PC-3 (cell line): ENCODE measurements around the gene LRRC8C.
"Not testable (repeated sequence)": the region's sequence is repeated elsewhere in the genome, so short reads cannot be mapped to it uniquely, and the experiment has no call there.

Source experiments
- CTCF ChIP-seq: fragments of 300-600 bp; sonication (generic); conservative IDR thresholded peaks from 2 replicates; pipeline ENCODE4 v1.5.1; 2017; ENCODE audit warnings: antibody characterized with exemption, low read depth, mild to moderate bottlenecking, low read length
- EZH2 ChIP-seq: fragments of 300-600 bp; sonication (generic); IDR thresholded peaks from one replicate; pipeline ENCODE4 v1.6.1; 2017; ENCODE audit warnings: antibody characterized with exemption, mild to moderate bottlenecking, low read length; ENCODE audit not compliant: unreplicated experiment
- EZH2phosphoT487 ChIP-seq: fragments of 300-600 bp; sonication (generic); IDR thresholded peaks from 2 replicates; pipeline ENCODE4 v1.6.1; 2018; ENCODE audit warnings: mild to moderate bottlenecking, antibody characterized with exemption, low read length, borderline replicate concordance

DNA sequence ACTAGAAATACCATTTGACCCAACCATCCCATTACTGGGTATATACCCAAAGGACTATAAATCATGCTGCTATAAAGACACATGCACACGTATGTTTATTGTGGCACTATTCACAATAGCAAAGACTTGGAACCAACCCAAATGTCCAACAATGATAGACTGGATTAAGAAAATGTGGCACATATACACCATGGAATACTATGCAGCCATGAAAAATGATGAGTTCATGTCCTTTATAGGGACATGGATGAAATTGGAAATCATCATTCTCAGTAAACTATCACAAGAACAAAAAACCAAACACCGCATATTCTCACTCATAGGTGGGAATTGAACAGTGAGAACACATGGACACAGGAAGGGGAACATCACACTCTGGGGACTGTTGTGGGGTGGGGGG lies 72.0 kb downstream of the LRRC8C start:
- not testable (repeated sequence) for TF ChIP-seq CTCF, EZH2, EZH2phosphoT487
